Liver (tissue), 3 donors: ENCODE measurements around the gene BEST2.

Source experiments
- CTCF ChIP-seq: fragments of 150-350 bp; IDR thresholded peaks from 2 replicates; pipeline ENCODE4 v1.5.1; 2017; ENCODE audit warnings: improper control_type of control experiment, low read depth, low read length; ENCODE audit not compliant: missing input control
- EGR1 ChIP-seq, 2 donors: IDR thresholded peaks; 2 replicates each; pipeline ENCODE4 v1.6.1; 2016 to 2018; ENCODE audit warnings: antibody characterized with exemption in 2 of 2, low read depth in 2 of 2
- JUND ChIP-seq, 2 donors: IDR thresholded peaks; 2 replicates each; pipeline ENCODE4 v1.6.1; 2016; ENCODE audit warnings: antibody characterized with exemption in 2 of 2
- YY1 ChIP-seq: IDR thresholded peaks from 2 replicates; pipeline ENCODE4 v1.6.1; 2016; ENCODE audit warnings: antibody characterized with exemption, mild to moderate bottlenecking
- donor health status: healthy.
- donor health status: healthy.

- TF ChIP-seq YY1 (no peak), CTCF (no peak), EGR1 (IDR thresholded peaks at IDR 0.05; ENCODE audit: low read depth in 2 of 2) (no peak), JUND (IDR thresholded peaks at IDR 0.05) (no peak)
Measured at GRCh38 chr19:12763100-12763499, 11.5 kb downstream of the BEST2 start.
